PC-9 (cell line): Measurements from ENCODE around the gene ESD. TPM values are rescaled to one million over a fixed set of nuclear protein-coding genes. Genes with fewer than 3 reads are reported as not detected.

Experiments used
- BruUV-seq: library from RNA; stranded (reverse); fragments of 400-500 nt; replicated peaks from 2 replicates; lab custom pipeline; 2021; lab: Mats Ljungman, UMichigan
- CTCF ChIA-PET: fragments of 300-600 bp; sonication (Branson Sonifier 250); formaldehyde crosslinking; loops from one replicate; lab custom pipeline; 2022; ENCODE audit warnings: antibody characterized with exemption; lab: Charles Lee
- POLR2A ChIA-PET: fragments of 300-600 bp; sonication (Branson Sonifier 250); formaldehyde crosslinking; loops from one replicate; lab custom pipeline; 2022; ENCODE audit warnings: antibody characterized with exemption; ENCODE audit not compliant: unreplicated experiment; lab: Charles Lee
- DNase-seq, 2 experiments: peaks; one replicate each; pipeline versions ENCODE4 v3.0.0 to v3.0.0-alpha.2; 2015 to 2022; ENCODE audit warnings: mixed read lengths in 1 of 2
- H2AFZ ChIP-seq: fragments of 200-600 bp; sonication (generic); 2 replicates; pipeline ENCODE4 v1.8.1; 2017; ENCODE audit warnings: antibody characterized with exemption
- H3F3A ChIP-seq: fragments of 200-600 bp; sonication (generic); 2 replicates; pipeline ENCODE4 v1.8.1; 2017; ENCODE audit warnings: antibody characterized with exemption, mild to moderate bottlenecking, low read depth; ENCODE audit not compliant: insufficient read depth
- H3K27ac ChIP-seq: fragments of 200-600 bp; sonication (generic); 2 replicates; pipeline ENCODE4 v1.6.1; 2016; ENCODE audit warnings: mixed run types
- H3K27me3 ChIP-seq: fragments of 200-600 bp; sonication (generic); 2 replicates; pipeline ENCODE4 v1.6.1; 2016; ENCODE audit warnings: low read depth, mixed run types; ENCODE audit not compliant: insufficient read depth
- H3K36me3 ChIP-seq: fragments of 200-600 bp; sonication (generic); 2 replicates; pipeline ENCODE4 v1.6.1; 2016; ENCODE audit warnings: low read depth, mixed run types
- H3K4me1 ChIP-seq: fragments of 200-600 bp; sonication (generic); replicated peaks from 2 replicates; pipeline ENCODE4 v1.6.1; 2016; ENCODE audit warnings: mixed run types; ENCODE audit not compliant: insufficient read depth
- H3K4me2 ChIP-seq: fragments of 200-600 bp; sonication (generic); 2 replicates; pipeline ENCODE4 v1.6.1; 2017; ENCODE audit warnings: mixed run types
- H3K4me3 ChIP-seq: fragments of 200-600 bp; sonication (generic); 2 replicates; pipeline ENCODE4 v1.6.1; 2016; ENCODE audit warnings: mixed run types
- H3K79me2 ChIP-seq: fragments of 200-600 bp; sonication (generic); 2 replicates; pipeline ENCODE4 v1.6.1; 2017; ENCODE audit warnings: low read depth, mixed run types
- H3K9me2 ChIP-seq: fragments of 200-600 bp; sonication (generic); 2 replicates; pipeline ENCODE4 v1.8.1; 2017; ENCODE audit warnings: mild to moderate bottlenecking; ENCODE audit not compliant: insufficient read depth
- H3K9me3 ChIP-seq: fragments of 200-600 bp; sonication (generic); 2 replicates; pipeline ENCODE4 v1.8.1; 2016; ENCODE audit warnings: low read depth; ENCODE audit not compliant: insufficient read depth
- H4K20me1 ChIP-seq: fragments of 200-600 bp; sonication (generic); 2 replicates; pipeline ENCODE4 v1.8.1; 2017; ENCODE audit not compliant: insufficient read depth
- EZH2 ChIP-seq: fragments of 200-600 bp; sonication (generic); IDR thresholded peaks from 2 replicates; pipeline ENCODE4 v1.8.0; 2017; ENCODE audit warnings: antibody characterized with exemption, low read depth
- intact Hi-C: fragments of 100-400 bp; cut with micrococcal nuclease; formaldehyde crosslinking; loops from one replicate; pipeline ENCODE4 v1.10.0; 2022; ENCODE audit not compliant: unreplicated experiment
- total RNA-seq: library from RNA; stranded (reverse); gene quantifications from 2 replicates; pipeline ENCODE4 v1.2.3, GENCODE V29; 2021
- TF ChIP-seq, protein P1 (sequence below): fragments of 200-600 bp; sonication (generic); conservative IDR thresholded peaks from 2 replicates; pipeline ENCODE4 v1.6.1; 2017; ENCODE audit warnings: mixed run types, antibody characterized with exemption, mild to moderate bottlenecking, moderate library complexity

The ESD gene
- total RNA-seq, 1 experiment from 2014 or later: 58.5 TPM

DNA sequence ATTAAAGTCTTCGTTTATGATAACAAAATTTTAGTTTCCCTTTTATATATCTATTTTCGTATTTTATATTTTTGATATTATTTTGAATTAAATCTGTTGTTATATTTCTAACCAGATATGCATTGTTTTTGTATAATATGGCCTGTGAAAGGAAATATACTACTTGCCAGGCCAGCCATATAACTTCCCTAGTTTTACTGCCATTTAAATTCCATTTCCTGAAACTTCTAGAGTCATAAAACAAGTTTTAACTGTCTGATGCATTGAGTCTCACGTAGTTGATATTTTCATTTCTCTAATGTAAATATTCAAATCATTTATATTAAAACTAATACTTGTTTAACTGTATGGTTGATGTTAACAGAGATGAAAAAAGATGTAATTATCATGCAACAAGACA, 13.5 kb downstream of the ESD start:
- no peaks in the 10 kb centered on the region for H3K9me2 ChIP-seq
- BruUV-seq: no TSS peak
- CTCF ChIA-PET: no interaction called here
- no peak overlapping the region for H3K4me3 ChIP-seq
- DNase-seq: no peak
- H3F3A ChIP-seq: no peaks in the 10 kb centered on the region
- H3K36me3 ChIP-seq: peaks cover 25% of the 10 kb centered on the region; the same call in 1 of the 2 replicates
- no peaks in the 10 kb centered on the region for H3K4me1 ChIP-seq
- no peaks in the 10 kb centered on the region for H3K79me2 ChIP-seq
- no peaks in the 10 kb centered on the region for H3K9me3 ChIP-seq
- H2AFZ ChIP-seq: no peak overlapping the region
- no peaks in the 10 kb centered on the region for H3K27me3 ChIP-seq
- H3K4me2 ChIP-seq: no peak overlapping the region
- intact Hi-C loops: no loop called here
- no peaks in the 10 kb centered on the region for H4K20me1 ChIP-seq
- TF ChIP-seq, protein P1, sequence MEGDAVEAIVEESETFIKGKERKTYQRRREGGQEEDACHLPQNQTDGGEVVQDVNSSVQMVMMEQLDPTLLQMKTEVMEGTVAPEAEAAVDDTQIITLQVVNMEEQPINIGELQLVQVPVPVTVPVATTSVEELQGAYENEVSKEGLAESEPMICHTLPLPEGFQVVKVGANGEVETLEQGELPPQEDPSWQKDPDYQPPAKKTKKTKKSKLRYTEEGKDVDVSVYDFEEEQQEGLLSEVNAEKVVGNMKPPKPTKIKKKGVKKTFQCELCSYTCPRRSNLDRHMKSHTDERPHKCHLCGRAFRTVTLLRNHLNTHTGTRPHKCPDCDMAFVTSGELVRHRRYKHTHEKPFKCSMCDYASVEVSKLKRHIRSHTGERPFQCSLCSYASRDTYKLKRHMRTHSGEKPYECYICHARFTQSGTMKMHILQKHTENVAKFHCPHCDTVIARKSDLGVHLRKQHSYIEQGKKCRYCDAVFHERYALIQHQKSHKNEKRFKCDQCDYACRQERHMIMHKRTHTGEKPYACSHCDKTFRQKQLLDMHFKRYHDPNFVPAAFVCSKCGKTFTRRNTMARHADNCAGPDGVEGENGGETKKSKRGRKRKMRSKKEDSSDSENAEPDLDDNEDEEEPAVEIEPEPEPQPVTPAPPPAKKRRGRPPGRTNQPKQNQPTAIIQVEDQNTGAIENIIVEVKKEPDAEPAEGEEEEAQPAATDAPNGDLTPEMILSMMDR: no peak
- no peak for TF ChIP-seq EZH2
- no peak overlapping the region for H3K27ac ChIP-seq
- POLR2A ChIA-PET: no interaction called here

DNA sequence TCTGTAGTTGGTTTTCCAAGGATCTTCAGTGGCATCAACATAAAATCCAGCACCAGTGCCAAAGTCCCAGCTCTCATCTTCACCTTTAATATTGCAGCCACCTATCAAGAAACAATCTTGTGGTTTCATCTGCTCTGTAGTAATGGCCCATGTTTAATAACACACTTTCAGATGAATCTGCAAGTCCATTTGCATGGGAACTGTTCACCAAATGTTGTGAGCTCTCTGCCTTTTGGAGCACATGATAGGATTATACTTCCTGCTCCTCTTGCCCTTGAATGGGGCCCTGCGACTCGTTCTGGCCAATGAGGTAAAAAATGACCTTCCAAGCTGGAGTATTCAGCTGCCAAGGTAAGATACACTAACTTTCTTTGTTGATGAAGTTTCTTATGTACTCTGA, 14.3 kb downstream of the ESD start:
- Histone ChIP-seq H3K9me2 (no peaks in the 10 kb centered on the region), H3K4me2 (no peak overlapping the region), H3K27ac (no peak overlapping the region), H3K4me1 (no peaks in the 10 kb centered on the region), H3K27me3 (no peaks in the 10 kb centered on the region), H3K36me3 (peaks cover 25% of the 10 kb centered on the region; the same call in 1 of the 2 replicates), H2AFZ (no peak overlapping the region), H4K20me1 (no peaks in the 10 kb centered on the region), H3F3A (no peaks in the 10 kb centered on the region), H3K4me3 (no peak overlapping the region), H3K9me3 (no peaks in the 10 kb centered on the region), H3K79me2 (no peaks in the 10 kb centered on the region)
- intact Hi-C loops: no loop called here
- DNase-seq: no peak
- ChIA-PET POLR2A (no interaction called here), CTCF (no interaction called here)
- BruUV-seq: no TSS peak
- TF ChIP-seq, protein P1: no peak
- TF ChIP-seq EZH2: no peak

DNA sequence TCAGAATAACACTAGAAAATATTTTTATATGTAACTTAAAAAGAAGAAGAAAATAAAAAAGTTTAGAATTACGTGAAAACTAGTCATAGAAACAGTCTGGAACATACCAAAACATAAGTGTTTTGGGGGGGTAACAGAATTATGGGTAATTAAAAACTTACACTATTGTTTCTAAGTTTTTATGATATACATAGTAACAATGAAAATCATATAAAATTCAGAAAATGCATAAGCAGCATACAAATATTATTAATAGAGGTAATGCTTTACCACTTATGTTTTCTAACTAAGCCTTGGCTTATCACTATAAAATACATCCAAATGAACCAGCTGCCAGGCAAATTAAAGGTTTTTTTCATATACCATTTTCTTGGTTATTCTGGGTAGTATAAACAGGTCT, 14.9 kb downstream of the ESD start:
- Histone ChIP-seq H3K4me1 (no peaks in the 10 kb centered on the region), H3K9me2 (no peaks in the 10 kb centered on the region), H3K9me3 (no peaks in the 10 kb centered on the region), H3K27me3 (no peaks in the 10 kb centered on the region), H3K4me3 (no peak overlapping the region), H3K27ac (no peak overlapping the region), H3K36me3 (peaks cover 25% of the 10 kb centered on the region; the same call in 1 of the 2 replicates), H3K79me2 (no peaks in the 10 kb centered on the region), H3F3A (no peaks in the 10 kb centered on the region), H4K20me1 (no peaks in the 10 kb centered on the region), H3K4me2 (no peak overlapping the region), H2AFZ (no peak overlapping the region)
- intact Hi-C loops: no loop called here
- BruUV-seq: no TSS peak
- ChIA-PET POLR2A (no interaction called here), CTCF (no interaction called here)
- no peak for DNase-seq
- TF ChIP-seq, protein P1: no peak
- TF ChIP-seq EZH2: no peak
